Stimulated activated memory B cell treated with anti-CD40 and anti-IgM and Interleukin-4, amounts not matched to agents 10 μg/mL and 1 μg/mL and 100 μg/mL, for 72 hours (primary cell): Measurements from ENCODE around the gene SLC35A2.

ENCODE experiments used
- ATAC-seq: fragments of 150-1000 bp; cut with Tn5 transposase; 2 replicates; pipeline ENCODE4 v1.10.0; 2021
- H3K27ac Mint-ChIP-seq: one replicate; pipeline ENCODE4 v1.8.0; 2022; ENCODE audit warnings: mild to moderate bottlenecking, mixed read lengths
- H3K27me3 Mint-ChIP-seq: one replicate; pipeline ENCODE4 v1.8.0; 2022; ENCODE audit warnings: mixed read lengths
- H3K36me3 Mint-ChIP-seq: one replicate; pipeline ENCODE4 v1.8.0; 2022; ENCODE audit warnings: mixed read lengths
- H3K4me1 Mint-ChIP-seq: one replicate; pipeline ENCODE4 v1.8.0; 2022; ENCODE audit warnings: mixed read lengths
- H3K4me3 Mint-ChIP-seq: one replicate; pipeline ENCODE4 v1.8.0; 2022; ENCODE audit warnings: mild to moderate bottlenecking, moderate library complexity, mixed read lengths
- H3K9me3 Mint-ChIP-seq: one replicate; pipeline ENCODE4 v1.8.0; 2022; ENCODE audit warnings: mixed read lengths

The SLC35A2 gene

GRCh38 chrX:48937054-48937907 lies 25.8 kb upstream of the SLC35A2 start:
- Mint-ChIP-seq H3K4me1 (peaks cover 88% of the 10 kb centered on the region), H3K27me3 (no peaks in the 10 kb centered on the region), H3K9me3 (no peaks in the 10 kb centered on the region), H3K4me3 (peak overlapping the region; percentile 80), H3K27ac (peak overlapping the region; percentile 91), H3K36me3 (peaks cover 34% of the 10 kb centered on the region)
- ATAC-seq, result peak; percentile 88

GRCh38 chrX:48936429-48937053 lies 25.1 kb upstream of the SLC35A2 start:
- ATAC-seq, result peak; percentile 1
- Mint-ChIP-seq H3K4me1 (peaks cover 80% of the 10 kb centered on the region), H3K27me3 (no peaks in the 10 kb centered on the region), H3K4me3 (peak overlapping the region; percentile 80), H3K9me3 (no peaks in the 10 kb centered on the region), H3K36me3 (peaks cover 27% of the 10 kb centered on the region), H3K27ac (peak overlapping the region; percentile 91)

GRCh38 chrX:48935301-48935670 lies 23.8 kb upstream of the SLC35A2 start:
- Mint-ChIP-seq H3K9me3 (no peaks in the 10 kb centered on the region), H3K27me3 (no peaks in the 10 kb centered on the region), H3K4me3 (peak overlapping the region; percentile 48), H3K36me3 (peaks cover 28% of the 10 kb centered on the region), H3K4me1 (peaks cover 72% of the 10 kb centered on the region), H3K27ac (peak overlapping the region; percentile 80)
- no peak for ATAC-seq

- H3K27me3 Mint-ChIP-seq, result no peaks in the 10 kb centered on the region
- no peaks in the 10 kb centered on the region for H3K9me3 Mint-ChIP-seq
- peaks cover 32% of the 10 kb centered on the region for H3K36me3 Mint-ChIP-seq
- no peak for ATAC-seq
- H3K27ac Mint-ChIP-seq, result peak overlapping the region; percentile 80
- peak overlapping the region; percentile 48 for H3K4me3 Mint-ChIP-seq
- peaks cover 67% of the 10 kb centered on the region for H3K4me1 Mint-ChIP-seq
These were observed 23.3 kb upstream of the SLC35A2 start for GRCh38 chrX:48934581-48935300.

- H3K4me3 Mint-ChIP-seq, result peak overlapping the region; percentile 26
- peaks cover 32% of the 10 kb centered on the region for H3K36me3 Mint-ChIP-seq
- no peaks in the 10 kb centered on the region for H3K27me3 Mint-ChIP-seq
- no peak for ATAC-seq
- no peaks in the 10 kb centered on the region for H3K9me3 Mint-ChIP-seq
- H3K4me1 Mint-ChIP-seq, result peaks cover 57% of the 10 kb centered on the region
- peak overlapping the region; percentile 80 for H3K27ac Mint-ChIP-seq
These were observed 22.3 kb upstream of the SLC35A2 start for GRCh38 chrX:48933757-48934156.

GRCh38 chrX:48927736-48928382 lies 16.4 kb upstream of the SLC35A2 start:
- ATAC-seq, result no peak
- peaks cover 19% of the 10 kb centered on the region for H3K4me1 Mint-ChIP-seq
- H3K36me3 Mint-ChIP-seq, result peaks cover 22% of the 10 kb centered on the region
- no peak overlapping the region for H3K4me3 Mint-ChIP-seq
- H3K27ac Mint-ChIP-seq, result no peak overlapping the region
- no peaks in the 10 kb centered on the region for H3K9me3 Mint-ChIP-seq
- no peaks in the 10 kb centered on the region for H3K27me3 Mint-ChIP-seq

- no peak overlapping the region for H3K27ac Mint-ChIP-seq
- H3K9me3 Mint-ChIP-seq, result no peaks in the 10 kb centered on the region
- peaks cover 27% of the 10 kb centered on the region for H3K36me3 Mint-ChIP-seq
- H3K27me3 Mint-ChIP-seq, result no peaks in the 10 kb centered on the region
- H3K4me1 Mint-ChIP-seq, result peaks cover 17% of the 10 kb centered on the region
- H3K4me3 Mint-ChIP-seq, result no peak overlapping the region
- ATAC-seq, result no peak
These were observed 15.7 kb upstream of the SLC35A2 start for GRCh38 chrX:48927123-48927522.

GRCh38 chrX:48924270-48924669 lies 12.8 kb upstream of the SLC35A2 start:
- H3K27me3 Mint-ChIP-seq, result no peaks in the 10 kb centered on the region
- H3K9me3 Mint-ChIP-seq, result no peaks in the 10 kb centered on the region
- ATAC-seq, result no peak
- peaks cover 20% of the 10 kb centered on the region for H3K36me3 Mint-ChIP-seq
- H3K4me3 Mint-ChIP-seq, result no peak overlapping the region
- peak overlapping the region; percentile 63 for H3K27ac Mint-ChIP-seq
- peaks cover 33% of the 10 kb centered on the region for H3K4me1 Mint-ChIP-seq

GRCh38 chrX:48923771-48924170 lies 12.3 kb upstream of the SLC35A2 start:
- H3K9me3 Mint-ChIP-seq, result no peaks in the 10 kb centered on the region
- peaks cover 20% of the 10 kb centered on the region for H3K36me3 Mint-ChIP-seq
- H3K4me3 Mint-ChIP-seq, result no peak overlapping the region
- H3K27ac Mint-ChIP-seq, result peak overlapping the region; percentile 63
- H3K4me1 Mint-ChIP-seq, result peaks cover 35% of the 10 kb centered on the region
- no peaks in the 10 kb centered on the region for H3K27me3 Mint-ChIP-seq
- ATAC-seq, result no peak

- Mint-ChIP-seq H3K4me3 (peak overlapping the region; percentile 100), H3K36me3 (peaks cover 38% of the 10 kb centered on the region), H3K27me3 (no peaks in the 10 kb centered on the region), H3K27ac (no peak overlapping the region), H3K4me1 (peaks cover 33% of the 10 kb centered on the region), H3K9me3 (no peaks in the 10 kb centered on the region)
- ATAC-seq, result no peak
These were observed 9.3 kb upstream of the SLC35A2 start for GRCh38 chrX:48920718-48921104.

GRCh38 chrX:48919947-48920717 lies 8.7 kb upstream of the SLC35A2 start:
- ATAC-seq, result no peak
- Mint-ChIP-seq H3K4me3 (peak overlapping the region; percentile 100), H3K27me3 (no peaks in the 10 kb centered on the region), H3K4me1 (peaks cover 33% of the 10 kb centered on the region), H3K27ac (peak overlapping the region; percentile 95), H3K9me3 (no peaks in the 10 kb centered on the region), H3K36me3 (peaks cover 44% of the 10 kb centered on the region)

- H3K36me3 Mint-ChIP-seq, result peaks cover 44% of the 10 kb centered on the region
- peaks cover 35% of the 10 kb centered on the region for H3K4me1 Mint-ChIP-seq
- H3K4me3 Mint-ChIP-seq, result peak overlapping the region; percentile 100
- peak; percentile 39 for ATAC-seq
- peak overlapping the region; percentile 95 for H3K27ac Mint-ChIP-seq
- H3K9me3 Mint-ChIP-seq, result no peaks in the 10 kb centered on the region
- H3K27me3 Mint-ChIP-seq, result no peaks in the 10 kb centered on the region
These were observed 8.0 kb upstream of the SLC35A2 start for GRCh38 chrX:48919360-48919841.

- Mint-ChIP-seq H3K4me3 (peak within 1 kb of the TSS; percentile 100), H3K4me1 (peaks cover 37% of the 10 kb centered on the region), H3K36me3 (peaks cover 45% of the 10 kb centered on the region)
These were observed 7.3 kb upstream of the SLC35A2 start, which contains the start of gene PIM2 for GRCh38 chrX:48918643-48919340. Gene PIM2 (minus strand): TSS chrX:48919024. CDS start chrX:48918834, 190 bp downstream.

GRCh38 chrX:48918301-48918642 lies 6.8 kb upstream of the SLC35A2 start:
- Mint-ChIP-seq H3K27ac (peak overlapping the region; percentile 95), H3K36me3 (peaks cover 45% of the 10 kb centered on the region), H3K9me3 (no peaks in the 10 kb centered on the region), H3K4me3 (peak overlapping the region; percentile 100), H3K4me1 (peaks cover 38% of the 10 kb centered on the region), H3K27me3 (no peaks in the 10 kb centered on the region)
- ATAC-seq, result no peak

More at GRCh38 chrX:48918643-48919340, 7.3 kb upstream of the SLC35A2 start, which contains the start of gene PIM2:
- Mint-ChIP-seq H3K27ac (peak within 1 kb of the TSS; percentile 95), H3K27me3 (no peaks in the 10 kb centered on the region), H3K9me3 (no peaks in the 10 kb centered on the region)
- ATAC-seq, result peak; percentile 94
